MM.1S (cell line): ENCODE results near the gene TRPM8.

Source experiments
- CTCF ChIP-seq: fragments of 300-600 bp; sonication (generic); IDR thresholded peaks from 2 replicates; pipeline ENCODE4 v1.5.1; 2016; ENCODE audit warnings: antibody characterized with exemption, low read length, mixed read lengths
- EZH2 ChIP-seq: fragments of 300-600 bp; sonication (generic); optimal IDR thresholded peaks from 2 replicates; pipeline ENCODE3; 2017; ENCODE audit warnings: low read depth, mild to moderate bottlenecking, antibody characterized with exemption, low read length, mixed read lengths

GRCh38 chr2:234031207-234031606 is 114.0 kb downstream of the TRPM8 start:
- TF ChIP-seq CTCF (no peak), EZH2 (no peak)
